GM21529 (cell line): ENCODE results near the gene ZC3H12C.

Experiments
- ATAC-seq: cut with Tn5 transposase; IDR thresholded peaks from one replicate; pipeline ENCODE4 v1.9.1; 2021; ENCODE audit not compliant: unreplicated experiment

Gene ZC3H12C

GRCh38 chr11:110076371-110076965 lies 16.7 kb upstream of the ZC3H12C start:
- ATAC-seq = no peak

- ATAC-seq = peak; percentile 23
Measured at GRCh38 chr11:110077346-110077745, 15.8 kb upstream of the ZC3H12C start.

- peak; percentile 92 for ATAC-seq
Measured at GRCh38 chr11:110077831-110078325, 15.3 kb upstream of the ZC3H12C start.

GRCh38 chr11:110078923-110079544 lies 14.2 kb upstream of the ZC3H12C start:
- no peak for ATAC-seq

GRCh38 chr11:110079726-110080125 lies 13.5 kb upstream of the ZC3H12C start:
- no peak for ATAC-seq

GRCh38 chr11:110081462-110082376 lies 11.5 kb upstream of the ZC3H12C start:
- no peak for ATAC-seq

GRCh38 chr11:110082899-110083298 lies 10.3 kb upstream of the ZC3H12C start:
- no peak for ATAC-seq

GRCh38 chr11:110085255-110085838 lies 7.8 kb upstream of the ZC3H12C start:
- ATAC-seq = no peak

- no peak for ATAC-seq
Measured at GRCh38 chr11:110086892-110087309, 6.3 kb upstream of the ZC3H12C start.

GRCh38 chr11:110087812-110088534 lies 5.2 kb upstream of the ZC3H12C start:
- no peak for ATAC-seq

- no peak for ATAC-seq
Measured at GRCh38 chr11:110088535-110089344, 4.5 kb upstream of the ZC3H12C start.

GRCh38 chr11:110089617-110090282 lies 3.4 kb upstream of the ZC3H12C start:
- peak; percentile 33 for ATAC-seq

- no peak for ATAC-seq
Measured at GRCh38 chr11:110090466-110091026, 2.6 kb upstream of the ZC3H12C start.

- no peak for ATAC-seq
Measured at GRCh38 chr11:110092111-110092514, 1.1 kb upstream of the ZC3H12C start.

- ATAC-seq = peak; percentile 24
Measured at GRCh38 chr11:110093407-110094297, 460 bp downstream of the ZC3H12C start.

GRCh38 chr11:110094298-110095285 lies 1.4 kb downstream of the ZC3H12C start:
- no peak for ATAC-seq

- no peak for ATAC-seq
Measured at GRCh38 chr11:110095554-110095953, 2.4 kb downstream of the ZC3H12C start.
